GM15510 (cell line): ENCODE data around the gene DDN.

Experiments used
- POLR2A ChIP-seq: IDR thresholded peaks from 3 replicates; pipeline ENCODE4 v1.6.1; 2011; ENCODE audit warnings: borderline replicate concordance; ENCODE audit not compliant: insufficient read length; ENCODE audit errors: extremely low read depth

DDN gene

DNA sequence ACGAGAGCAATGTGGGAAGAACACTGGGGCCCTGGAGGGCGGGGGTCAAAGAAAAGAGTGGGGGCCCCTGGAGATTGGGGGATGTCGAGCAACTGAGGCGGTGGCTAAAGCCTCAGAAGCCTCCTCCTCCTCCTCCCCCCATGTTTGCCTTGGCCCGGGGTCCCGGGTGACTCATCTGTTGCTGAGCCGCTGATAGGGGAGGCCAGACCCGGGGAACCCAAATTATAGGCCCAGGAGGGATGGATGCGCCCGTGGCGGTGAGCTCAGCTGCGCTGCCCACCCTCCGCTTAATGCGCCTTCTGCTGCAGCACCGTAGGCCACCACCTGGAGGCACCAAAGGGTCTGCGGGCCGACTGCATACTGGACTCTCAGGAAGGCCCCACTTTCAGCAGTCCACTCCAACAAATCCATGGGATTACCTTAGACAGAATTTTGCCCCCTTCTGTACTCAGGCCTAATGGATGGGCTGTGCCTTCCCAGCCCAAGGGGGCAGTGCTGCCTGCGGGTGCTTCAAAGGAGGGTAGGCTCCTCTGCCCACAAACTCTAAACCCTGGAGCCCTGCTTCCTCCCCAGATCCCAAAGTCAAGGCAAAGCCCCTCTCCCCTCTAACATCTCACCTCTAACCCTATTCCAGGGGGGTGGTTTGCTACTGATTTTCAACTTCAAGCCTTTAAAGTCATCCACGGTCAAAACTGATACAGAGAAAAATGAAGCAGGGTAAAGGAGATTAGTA lies 25.1 kb downstream of the DDN start:
- TF ChIP-seq POLR2A = no peak

DNA sequence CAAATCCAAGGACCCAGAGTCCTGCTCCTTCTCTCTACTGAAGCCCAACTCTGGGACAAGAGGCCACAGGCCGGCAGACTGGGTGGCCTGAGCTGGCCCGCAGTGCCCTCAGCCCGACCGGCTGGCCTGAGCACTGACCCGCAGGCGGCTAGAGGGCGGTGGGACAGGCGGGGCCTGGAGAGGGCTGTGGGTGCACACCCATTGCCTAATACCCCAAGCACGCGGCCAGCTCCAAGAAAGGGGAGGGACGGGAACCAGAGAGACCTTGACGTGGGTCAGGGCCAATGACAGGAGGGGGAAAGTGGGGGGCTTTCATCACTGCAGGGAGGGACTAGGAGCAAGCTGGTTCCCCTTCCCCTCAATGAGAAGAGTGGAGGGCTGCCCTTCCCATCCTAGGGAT lies 25.6 kb downstream of the DDN start:
- no peak for TF ChIP-seq POLR2A

- no peak for TF ChIP-seq POLR2A
Observed at GRCh38 chr12:48972952-48973483, 26.2 kb downstream of the DDN start.

DNA sequence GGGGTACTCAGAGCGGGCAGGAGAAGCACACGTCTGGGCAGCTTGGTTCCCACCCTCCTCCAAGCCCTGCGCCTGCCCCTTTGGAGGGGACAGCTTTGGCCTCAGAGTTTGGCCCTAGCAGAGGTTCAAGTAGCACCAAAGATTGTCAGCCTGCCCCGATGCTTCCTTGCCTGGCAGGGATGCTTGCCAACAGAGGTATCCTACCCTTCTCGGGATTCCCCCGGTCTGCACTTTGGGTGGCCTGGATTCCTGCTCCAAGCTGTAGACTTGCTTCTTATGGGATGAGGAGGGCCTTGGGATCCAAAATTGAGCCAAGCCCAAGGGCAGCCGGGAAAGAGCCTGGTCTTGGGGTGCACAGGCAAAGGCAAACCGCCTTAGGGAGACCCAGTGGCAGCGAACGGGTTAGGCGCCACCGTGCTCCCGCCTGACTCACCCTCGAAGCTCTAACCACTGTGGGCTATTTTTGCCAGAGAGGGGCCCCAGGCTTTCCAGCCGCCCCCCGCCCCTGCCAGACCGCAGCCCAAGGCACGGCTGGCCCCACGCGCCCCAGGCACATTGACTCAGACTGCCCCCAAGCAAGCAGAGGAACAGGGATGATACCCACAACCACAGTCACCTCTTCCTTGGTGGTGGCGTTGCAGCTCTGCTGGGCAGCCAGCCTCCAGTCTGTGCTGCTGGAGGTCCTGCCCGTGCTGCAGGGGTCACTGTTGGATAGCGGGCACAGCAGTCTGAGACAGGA lies 26.8 kb downstream of the DDN start:
- TF ChIP-seq POLR2A = no peak

DNA sequence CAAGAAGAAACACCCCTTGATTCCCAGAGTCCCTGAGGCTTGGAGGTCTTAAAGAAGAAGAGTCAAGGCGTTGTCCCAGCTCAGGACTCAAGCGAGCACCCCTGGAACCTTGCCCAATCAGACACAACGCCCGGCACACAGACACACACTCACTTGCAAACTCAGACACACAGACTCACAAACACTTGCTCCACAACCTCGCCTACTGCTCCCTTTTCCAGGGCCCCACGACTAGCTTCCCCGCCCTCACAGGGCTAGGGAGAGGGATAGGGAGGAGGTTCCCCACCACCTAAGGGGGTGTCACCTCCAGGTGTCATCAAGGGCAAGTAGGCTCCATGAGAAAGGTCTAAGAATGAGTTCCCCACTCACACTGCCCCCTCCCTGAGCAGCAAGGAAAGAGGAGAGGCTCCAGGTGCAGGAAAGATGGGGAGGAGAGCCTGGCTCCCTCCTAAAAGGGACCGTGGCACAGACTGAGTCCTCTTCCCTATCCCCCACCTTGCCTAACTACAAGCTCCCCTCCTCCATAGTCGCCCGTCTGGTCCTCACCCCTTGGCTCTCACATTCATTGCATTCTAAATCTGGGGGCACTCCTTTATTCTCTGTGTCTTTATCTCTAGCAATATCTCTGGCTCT lies 28.4 kb downstream of the DDN start:
- no peak for TF ChIP-seq POLR2A

- no peak for TF ChIP-seq POLR2A
Observed at GRCh38 chr12:48969833-48970701, 29.1 kb downstream of the DDN start.

DNA sequence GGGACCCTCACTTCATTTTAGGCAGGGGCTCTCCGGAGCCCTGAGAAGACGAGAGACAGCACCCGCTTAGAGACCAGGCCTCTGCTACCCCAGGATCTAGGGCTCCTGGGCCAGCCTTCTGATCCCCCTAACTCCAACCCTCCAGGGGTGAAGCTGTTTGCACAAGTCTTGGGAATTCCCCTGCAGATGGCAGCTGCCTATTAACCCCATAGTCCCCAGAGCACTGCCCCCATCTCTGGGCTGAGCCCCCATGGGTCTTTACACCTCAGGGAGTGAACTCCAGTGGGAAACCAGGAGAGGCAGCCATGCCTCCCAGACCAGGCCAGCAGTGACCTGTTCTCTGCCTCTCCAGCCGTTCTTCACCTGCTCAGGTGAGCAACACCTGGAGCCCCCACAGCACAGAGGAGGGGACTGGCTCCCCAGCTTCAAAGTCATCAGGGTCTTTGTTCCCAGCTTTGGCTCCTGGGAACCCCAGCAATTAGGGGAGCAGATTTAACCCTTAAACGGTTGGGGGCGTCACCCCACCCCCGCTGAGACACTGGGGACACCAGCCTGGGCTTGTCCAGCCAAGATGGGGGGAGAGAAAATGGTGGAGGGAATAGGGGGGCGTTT lies 29.9 kb downstream of the DDN start:
- TF ChIP-seq POLR2A = no peak

- no peak for TF ChIP-seq POLR2A
Observed at GRCh38 chr12:48968467-48968866, 30.7 kb downstream of the DDN start.

- no peak for TF ChIP-seq POLR2A
Observed at GRCh38 chr12:48967991-48968390, 31.2 kb downstream of the DDN start.

- no peak for TF ChIP-seq POLR2A
Observed at GRCh38 chr12:48966177-48966895, 32.8 kb downstream of the DDN start.

DNA sequence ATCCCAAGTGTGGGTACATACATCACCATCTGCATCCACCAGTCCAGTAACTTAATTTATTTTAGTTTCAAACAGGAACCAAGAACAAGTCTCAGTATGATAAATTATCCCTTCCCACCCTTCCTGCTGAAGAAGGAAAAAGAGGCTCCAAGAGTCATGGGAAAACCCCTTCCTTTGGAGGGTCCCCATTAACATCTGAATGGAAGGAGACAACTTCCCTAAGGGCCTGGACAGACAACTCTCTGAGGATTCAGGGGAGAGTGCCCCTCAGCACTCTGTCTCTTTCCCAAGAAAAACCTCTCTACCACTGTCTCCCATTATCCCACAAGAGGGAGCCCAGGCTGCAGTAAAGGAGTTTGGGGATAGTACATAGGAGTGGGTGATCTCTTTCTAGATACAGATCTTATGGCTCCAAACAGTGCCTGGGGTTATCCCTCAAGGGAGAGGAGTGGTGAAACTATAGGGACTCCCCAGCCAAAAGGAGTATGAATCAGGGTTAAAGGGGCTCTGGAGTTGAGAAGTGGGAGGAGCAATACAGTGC lies 33.8 kb downstream of the DDN start:
- no peak for TF ChIP-seq POLR2A

- no peak for TF ChIP-seq POLR2A
Observed at GRCh38 chr12:48961801-48962200, 37.4 kb downstream of the DDN start.

- no peak for TF ChIP-seq POLR2A
Observed at GRCh38 chr12:48961331-48961730, 37.8 kb downstream of the DDN start.

GRCh38 chr12:48960834-48961233 lies 38.3 kb downstream of the DDN start:
- TF ChIP-seq POLR2A = no peak

DNA sequence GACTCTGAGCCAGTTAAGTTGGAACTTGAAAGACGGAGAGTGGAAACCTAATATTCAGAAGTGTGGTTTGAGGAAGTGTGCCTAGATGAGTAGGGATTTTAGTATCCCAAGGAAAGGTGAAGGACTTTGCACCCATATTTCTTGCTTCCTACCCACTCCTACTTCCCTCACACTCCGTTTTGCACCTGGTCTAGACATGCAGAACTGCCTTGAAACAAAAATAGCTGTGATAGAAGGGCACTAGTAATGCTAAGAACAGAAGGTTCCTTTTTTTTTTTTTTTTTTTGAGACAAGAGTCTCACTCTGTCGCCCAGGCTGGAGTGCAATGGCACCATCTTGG lies 41.2 kb downstream of the DDN start:
- no peak for TF ChIP-seq POLR2A
